Measurements from ENCODE around the gene NDEL1. TPM values are rescaled to one million over a fixed set of nuclear protein-coding genes. Genes with fewer than 3 reads are reported as not detected.

The NDEL1 gene
- total RNA-seq, 1 experiment from 2014 or later = 34.7 TPM

DNA sequence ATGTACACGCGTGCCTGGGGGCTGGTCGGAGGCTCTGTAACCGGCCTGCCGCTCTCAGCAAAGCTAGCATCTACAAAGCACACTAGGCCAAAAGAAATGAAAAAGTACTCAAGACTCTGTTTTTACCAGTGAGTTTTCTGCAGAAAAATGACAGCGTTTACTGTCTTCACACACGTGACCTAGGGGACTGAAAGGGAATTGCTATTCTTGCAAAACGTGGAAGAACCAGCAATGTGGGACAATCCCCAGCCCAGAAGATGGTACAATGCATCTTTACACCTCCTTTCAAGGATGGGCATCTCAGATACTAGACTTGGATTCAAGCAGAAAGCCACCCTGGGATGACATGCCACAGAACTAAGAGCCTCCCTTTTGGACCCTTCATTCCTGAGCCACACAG is 41.5 kb downstream of the NDEL1 start (continued):
- TF ChIP-seq, protein P1, sequence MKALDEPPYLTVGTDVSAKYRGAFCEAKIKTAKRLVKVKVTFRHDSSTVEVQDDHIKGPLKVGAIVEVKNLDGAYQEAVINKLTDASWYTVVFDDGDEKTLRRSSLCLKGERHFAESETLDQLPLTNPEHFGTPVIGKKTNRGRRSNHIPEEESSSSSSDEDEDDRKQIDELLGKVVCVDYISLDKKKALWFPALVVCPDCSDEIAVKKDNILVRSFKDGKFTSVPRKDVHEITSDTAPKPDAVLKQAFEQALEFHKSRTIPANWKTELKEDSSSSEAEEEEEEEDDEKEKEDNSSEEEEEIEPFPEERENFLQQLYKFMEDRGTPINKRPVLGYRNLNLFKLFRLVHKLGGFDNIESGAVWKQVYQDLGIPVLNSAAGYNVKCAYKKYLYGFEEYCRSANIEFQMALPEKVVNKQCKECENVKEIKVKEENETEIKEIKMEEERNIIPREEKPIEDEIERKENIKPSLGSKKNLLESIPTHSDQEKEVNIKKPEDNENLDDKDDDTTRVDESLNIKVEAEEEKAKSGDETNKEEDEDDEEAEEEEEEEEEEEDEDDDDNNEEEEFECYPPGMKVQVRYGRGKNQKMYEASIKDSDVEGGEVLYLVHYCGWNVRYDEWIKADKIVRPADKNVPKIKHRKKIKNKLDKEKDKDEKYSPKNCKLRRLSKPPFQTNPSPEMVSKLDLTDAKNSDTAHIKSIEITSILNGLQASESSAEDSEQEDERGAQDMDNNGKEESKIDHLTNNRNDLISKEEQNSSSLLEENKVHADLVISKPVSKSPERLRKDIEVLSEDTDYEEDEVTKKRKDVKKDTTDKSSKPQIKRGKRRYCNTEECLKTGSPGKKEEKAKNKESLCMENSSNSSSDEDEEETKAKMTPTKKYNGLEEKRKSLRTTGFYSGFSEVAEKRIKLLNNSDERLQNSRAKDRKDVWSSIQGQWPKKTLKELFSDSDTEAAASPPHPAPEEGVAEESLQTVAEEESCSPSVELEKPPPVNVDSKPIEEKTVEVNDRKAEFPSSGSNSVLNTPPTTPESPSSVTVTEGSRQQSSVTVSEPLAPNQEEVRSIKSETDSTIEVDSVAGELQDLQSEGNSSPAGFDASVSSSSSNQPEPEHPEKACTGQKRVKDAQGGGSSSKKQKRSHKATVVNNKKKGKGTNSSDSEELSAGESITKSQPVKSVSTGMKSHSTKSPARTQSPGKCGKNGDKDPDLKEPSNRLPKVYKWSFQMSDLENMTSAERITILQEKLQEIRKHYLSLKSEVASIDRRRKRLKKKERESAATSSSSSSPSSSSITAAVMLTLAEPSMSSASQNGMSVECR (CRISPR knock-in tag; IDR thresholded peaks at IDR 0.05; ENCODE audit: borderline replicate concordance) = no peak
- TF ChIP-seq, protein P2, sequence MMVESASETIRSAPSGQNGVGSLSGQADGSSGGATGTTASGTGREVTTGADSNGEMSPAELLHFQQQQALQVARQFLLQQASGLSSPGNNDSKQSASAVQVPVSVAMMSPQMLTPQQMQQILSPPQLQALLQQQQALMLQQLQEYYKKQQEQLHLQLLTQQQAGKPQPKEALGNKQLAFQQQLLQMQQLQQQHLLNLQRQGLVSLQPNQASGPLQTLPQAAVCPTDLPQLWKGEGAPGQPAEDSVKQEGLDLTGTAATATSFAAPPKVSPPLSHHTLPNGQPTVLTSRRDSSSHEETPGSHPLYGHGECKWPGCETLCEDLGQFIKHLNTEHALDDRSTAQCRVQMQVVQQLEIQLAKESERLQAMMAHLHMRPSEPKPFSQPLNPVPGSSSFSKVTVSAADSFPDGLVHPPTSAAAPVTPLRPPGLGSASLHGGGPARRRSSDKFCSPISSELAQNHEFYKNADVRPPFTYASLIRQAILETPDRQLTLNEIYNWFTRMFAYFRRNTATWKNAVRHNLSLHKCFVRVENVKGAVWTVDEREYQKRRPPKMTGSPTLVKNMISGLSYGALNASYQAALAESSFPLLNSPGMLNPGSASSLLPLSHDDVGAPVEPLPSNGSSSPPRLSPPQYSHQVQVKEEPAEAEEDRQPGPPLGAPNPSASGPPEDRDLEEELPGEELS (CRISPR knock-in tag; IDR thresholded peaks at IDR 0.05) = no peak
- TF ChIP-seq, protein P3, sequence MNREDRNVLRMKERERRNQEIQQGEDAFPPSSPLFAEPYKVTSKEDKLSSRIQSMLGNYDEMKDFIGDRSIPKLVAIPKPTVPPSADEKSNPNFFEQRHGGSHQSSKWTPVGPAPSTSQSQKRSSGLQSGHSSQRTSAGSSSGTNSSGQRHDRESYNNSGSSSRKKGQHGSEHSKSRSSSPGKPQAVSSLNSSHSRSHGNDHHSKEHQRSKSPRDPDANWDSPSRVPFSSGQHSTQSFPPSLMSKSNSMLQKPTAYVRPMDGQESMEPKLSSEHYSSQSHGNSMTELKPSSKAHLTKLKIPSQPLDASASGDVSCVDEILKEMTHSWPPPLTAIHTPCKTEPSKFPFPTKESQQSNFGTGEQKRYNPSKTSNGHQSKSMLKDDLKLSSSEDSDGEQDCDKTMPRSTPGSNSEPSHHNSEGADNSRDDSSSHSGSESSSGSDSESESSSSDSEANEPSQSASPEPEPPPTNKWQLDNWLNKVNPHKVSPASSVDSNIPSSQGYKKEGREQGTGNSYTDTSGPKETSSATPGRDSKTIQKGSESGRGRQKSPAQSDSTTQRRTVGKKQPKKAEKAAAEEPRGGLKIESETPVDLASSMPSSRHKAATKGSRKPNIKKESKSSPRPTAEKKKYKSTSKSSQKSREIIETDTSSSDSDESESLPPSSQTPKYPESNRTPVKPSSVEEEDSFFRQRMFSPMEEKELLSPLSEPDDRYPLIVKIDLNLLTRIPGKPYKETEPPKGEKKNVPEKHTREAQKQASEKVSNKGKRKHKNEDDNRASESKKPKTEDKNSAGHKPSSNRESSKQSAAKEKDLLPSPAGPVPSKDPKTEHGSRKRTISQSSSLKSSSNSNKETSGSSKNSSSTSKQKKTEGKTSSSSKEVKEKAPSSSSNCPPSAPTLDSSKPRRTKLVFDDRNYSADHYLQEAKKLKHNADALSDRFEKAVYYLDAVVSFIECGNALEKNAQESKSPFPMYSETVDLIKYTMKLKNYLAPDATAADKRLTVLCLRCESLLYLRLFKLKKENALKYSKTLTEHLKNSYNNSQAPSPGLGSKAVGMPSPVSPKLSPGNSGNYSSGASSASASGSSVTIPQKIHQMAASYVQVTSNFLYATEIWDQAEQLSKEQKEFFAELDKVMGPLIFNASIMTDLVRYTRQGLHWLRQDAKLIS (CRISPR knock-in tag; IDR thresholded peaks at IDR 0.05; ENCODE audit: borderline replicate concordance) = no peak

DNA sequence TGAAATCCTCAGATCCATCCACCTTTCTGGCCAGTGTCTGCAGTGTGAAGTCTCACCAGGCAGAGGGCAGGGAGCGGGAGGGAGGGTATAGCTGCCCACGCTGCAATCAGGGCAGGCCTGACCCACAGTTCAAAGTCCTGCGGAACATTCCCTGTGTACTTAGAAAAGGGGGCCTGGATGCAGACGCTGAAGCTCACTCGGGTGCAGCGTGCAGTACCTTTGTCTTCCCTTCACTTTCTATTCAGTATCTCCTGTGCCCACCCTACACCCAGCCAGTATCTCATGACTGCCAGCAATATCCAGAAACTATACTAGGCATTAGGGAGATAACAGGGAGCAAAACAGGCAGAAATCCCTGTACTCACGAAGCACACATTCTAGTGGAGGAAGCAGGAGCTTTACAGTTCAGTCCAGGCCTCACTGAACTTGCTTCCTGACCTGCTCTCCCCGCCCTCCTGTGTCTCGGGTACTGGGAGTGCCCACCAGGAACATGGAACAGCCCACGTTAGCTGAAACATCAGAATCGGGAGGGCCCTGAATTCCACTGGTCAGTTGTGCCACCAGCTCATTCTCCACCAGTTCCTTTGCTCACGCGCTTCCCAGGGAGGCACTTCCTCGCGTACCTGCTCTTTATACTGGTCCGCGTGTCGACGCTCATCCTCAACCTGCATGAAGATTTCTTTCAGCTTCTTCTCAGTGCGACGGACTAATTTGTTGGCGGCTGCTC is 42.2 kb downstream of the NDEL1 start:
- no peak for DNase-seq (ENCODE audit: low spot score)
- TF ChIP-seq ETV6 (CRISPR knock-in tag; IDR thresholded peaks at IDR 0.05) (no peak), RELA (CRISPR knock-in tag; IDR thresholded peaks at IDR 0.05; ENCODE audit: borderline replicate concordance) (no peak), IRF2 (CRISPR knock-in tag; IDR thresholded peaks at IDR 0.05; ENCODE audit: borderline replicate concordance, low read depth) (no peak), KAT7 (CRISPR knock-in tag; IDR thresholded peaks at IDR 0.05; ENCODE audit: borderline replicate concordance) (no peak), SOX15 (CRISPR knock-in tag; IDR thresholded peaks at IDR 0.05) (no peak), ELF4 (CRISPR knock-in tag; IDR thresholded peaks at IDR 0.05; ENCODE audit: low read depth) (no peak), ZNF121 (CRISPR knock-in tag; IDR thresholded peaks at IDR 0.05) (no peak), GABPB1 (CRISPR knock-in tag; IDR thresholded peaks at IDR 0.05) (no peak), NR2C2 (CRISPR knock-in tag; IDR thresholded peaks at IDR 0.05) (no peak), EMX1 (CRISPR knock-in tag; IDR thresholded peaks at IDR 0.05) (no peak)
- TF ChIP-seq, protein P4, sequence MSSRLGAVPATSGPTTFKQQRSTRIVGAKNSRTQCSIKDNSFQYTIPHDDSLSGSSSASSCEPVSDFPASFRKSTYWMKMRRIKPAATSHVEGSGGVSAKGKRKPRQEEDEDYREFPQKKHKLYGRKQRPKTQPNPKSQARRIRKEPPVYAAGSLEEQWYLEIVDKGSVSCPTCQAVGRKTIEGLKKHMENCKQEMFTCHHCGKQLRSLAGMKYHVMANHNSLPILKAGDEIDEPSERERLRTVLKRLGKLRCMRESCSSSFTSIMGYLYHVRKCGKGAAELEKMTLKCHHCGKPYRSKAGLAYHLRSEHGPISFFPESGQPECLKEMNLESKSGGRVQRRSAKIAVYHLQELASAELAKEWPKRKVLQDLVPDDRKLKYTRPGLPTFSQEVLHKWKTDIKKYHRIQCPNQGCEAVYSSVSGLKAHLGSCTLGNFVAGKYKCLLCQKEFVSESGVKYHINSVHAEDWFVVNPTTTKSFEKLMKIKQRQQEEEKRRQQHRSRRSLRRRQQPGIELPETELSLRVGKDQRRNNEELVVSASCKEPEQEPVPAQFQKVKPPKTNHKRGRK (CRISPR knock-in tag; IDR thresholded peaks at IDR 0.05; ENCODE audit: borderline replicate concordance) = no peak
- TF ChIP-seq, protein P5, sequence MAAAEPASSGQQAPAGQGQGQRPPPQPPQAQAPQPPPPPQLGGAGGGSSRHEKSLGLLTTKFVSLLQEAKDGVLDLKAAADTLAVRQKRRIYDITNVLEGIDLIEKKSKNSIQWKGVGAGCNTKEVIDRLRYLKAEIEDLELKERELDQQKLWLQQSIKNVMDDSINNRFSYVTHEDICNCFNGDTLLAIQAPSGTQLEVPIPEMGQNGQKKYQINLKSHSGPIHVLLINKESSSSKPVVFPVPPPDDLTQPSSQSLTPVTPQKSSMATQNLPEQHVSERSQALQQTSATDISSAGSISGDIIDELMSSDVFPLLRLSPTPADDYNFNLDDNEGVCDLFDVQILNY (CRISPR knock-in tag; IDR thresholded peaks at IDR 0.05) = no peak
- TF ChIP-seq, protein P2 (CRISPR knock-in tag; IDR thresholded peaks at IDR 0.05) = no peak
- TF ChIP-seq, protein P6, sequence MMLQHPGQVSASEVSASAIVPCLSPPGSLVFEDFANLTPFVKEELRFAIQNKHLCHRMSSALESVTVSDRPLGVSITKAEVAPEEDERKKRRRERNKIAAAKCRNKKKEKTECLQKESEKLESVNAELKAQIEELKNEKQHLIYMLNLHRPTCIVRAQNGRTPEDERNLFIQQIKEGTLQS (CRISPR knock-in tag; conservative IDR thresholded peaks at IDR 0.05) = no peak
- TF ChIP-seq, protein P7, sequence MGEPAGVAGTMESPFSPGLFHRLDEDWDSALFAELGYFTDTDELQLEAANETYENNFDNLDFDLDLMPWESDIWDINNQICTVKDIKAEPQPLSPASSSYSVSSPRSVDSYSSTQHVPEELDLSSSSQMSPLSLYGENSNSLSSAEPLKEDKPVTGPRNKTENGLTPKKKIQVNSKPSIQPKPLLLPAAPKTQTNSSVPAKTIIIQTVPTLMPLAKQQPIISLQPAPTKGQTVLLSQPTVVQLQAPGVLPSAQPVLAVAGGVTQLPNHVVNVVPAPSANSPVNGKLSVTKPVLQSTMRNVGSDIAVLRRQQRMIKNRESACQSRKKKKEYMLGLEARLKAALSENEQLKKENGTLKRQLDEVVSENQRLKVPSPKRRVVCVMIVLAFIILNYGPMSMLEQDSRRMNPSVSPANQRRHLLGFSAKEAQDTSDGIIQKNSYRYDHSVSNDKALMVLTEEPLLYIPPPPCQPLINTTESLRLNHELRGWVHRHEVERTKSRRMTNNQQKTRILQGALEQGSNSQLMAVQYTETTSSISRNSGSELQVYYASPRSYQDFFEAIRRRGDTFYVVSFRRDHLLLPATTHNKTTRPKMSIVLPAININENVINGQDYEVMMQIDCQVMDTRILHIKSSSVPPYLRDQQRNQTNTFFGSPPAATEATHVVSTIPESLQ (CRISPR knock-in tag; IDR thresholded peaks at IDR 0.05) = no peak

More for the DNA sequence above, 42.2 kb downstream of the NDEL1 start:
- Mint-ChIP-seq H3K4me1 (no peaks in the 10 kb centered on the region), H3K27me3 (ENCODE audit: low read depth) (no peaks in the 10 kb centered on the region), H3K36me3 (peaks cover 89% of the 10 kb centered on the region), H3K4me3 (no peak overlapping the region), H3K27ac (no peak overlapping the region), H3K9me3 (no peaks in the 10 kb centered on the region)
- CTCF ChIA-PET = interaction anchor here (1.0 kb wide), 1 partner anchor 68 kb away, joined by 6 read pairs; no protein-coding TSS in a partner anchor
- ATAC-seq = no peak
- POLR2A ChIA-PET = no interaction called here

Measured in WTC11 (cell line).